H1 (cell line): Measurements from ENCODE around the gene MYBPC1. TPM values are rescaled to one million over a fixed set of nuclear protein-coding genes. Genes with fewer than 3 reads are reported as not detected.

Experiments
- EP300 ChIP-seq, 2 experiments: IDR thresholded peaks; 1 replicate in 1 of 2; 2 replicates in 1 of 2; pipeline ENCODE4 v1.6.1; 2011 to 2012; ENCODE audit warnings: low read depth in 2 of 2, low read length in 2 of 2, mild to moderate bottlenecking in 2 of 2, borderline replicate concordance in 1 of 2, inconsistent platforms in 1 of 2, moderate library complexity in 1 of 2
- MAFK ChIP-seq: IDR thresholded peaks from 2 replicates; pipeline ENCODE4 v1.6.1; 2012; ENCODE audit warnings: low read depth, mild to moderate bottlenecking, improper control_type of control experiment, low read length
- PHF8 ChIP-seq: fragments of 200-600 bp; sonication (generic); conservative IDR thresholded peaks from 2 replicates; pipeline ENCODE4 v1.7.1; 2012; ENCODE audit warnings: low read depth, mild to moderate bottlenecking, inconsistent platforms, low read length, moderate library complexity
- SIRT6 ChIP-seq: IDR thresholded peaks from one replicate; pipeline ENCODE4 v1.7.1; 2012; ENCODE audit warnings: low read length, inconsistent platforms
- polyA plus RNA-seq, 7 experiments: library from polyadenylated mRNA; depleted of rRNA in 3 of 7; stranded (reverse) in 5 of 7; unstranded in 2 of 7; fragments of >200 nt in 5 of 7; fragments of 200-250 nt in 2 of 7; gene quantifications; 1 replicate in 5 of 7; 2 replicates in 1 of 7; 4 replicates in 1 of 7; pipeline versions ENCODE4 v1.2.1 to v1.2.3, GENCODE V29; 2011 to 2013; ENCODE audit warnings: missing spikeins in 2 of 7, mixed read lengths in 2 of 7
- total RNA-seq: library from RNA; stranded (reverse); fragmentation: NEBNext Ultra II Directional; extraction: Animal tissue kit (Norgen Biotek cat#: 25700); gene quantifications from 2 replicates; pipeline ENCODE4 v1.2.1, GENCODE V29; 2021

The MYBPC1 gene
- total and polyA plus RNA-seq, 2 of the 8 experiments (the other 6 are each of a cell fraction or from before 2014, with no cell fraction given): not detected

DNA sequence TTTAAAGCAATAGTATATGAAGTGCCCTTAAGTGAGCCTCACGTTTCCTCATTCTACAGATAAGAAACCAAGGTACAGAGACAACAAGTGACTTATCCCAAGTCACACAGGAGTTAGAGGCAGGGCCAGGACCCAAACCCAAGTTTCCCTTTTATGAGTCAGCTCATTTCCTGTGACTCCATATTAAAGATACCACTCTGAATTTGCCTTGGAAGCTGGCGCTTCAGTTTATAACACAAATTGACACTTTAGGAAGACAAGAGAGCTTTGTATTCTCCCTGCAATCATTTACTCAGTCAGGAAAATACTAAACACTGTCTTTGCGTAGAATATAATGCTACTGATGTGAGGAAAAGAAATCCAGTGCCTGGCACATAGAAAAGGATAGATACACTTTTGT lies 43.2 kb downstream of the MYBPC1 start (continued):
- TF ChIP-seq MAFK (no peak), EP300 (IDR thresholded peaks at IDR 0.05; ENCODE audit: borderline replicate concordance in 1 of 2, low read depth in 2 of 2, low read length in 2 of 2) (no peak), PHF8 (no peak), SIRT6 (no peak)
